ENCODE measurements around the gene PIPOX. TPM values are rescaled to one million over a fixed set of nuclear protein-coding genes. Genes with fewer than 3 reads are reported as not detected.

Gene PIPOX
- total RNA-seq, 1 donor from 2014 or later = 1.3 TPM

- H3K4me3 ChIP-seq = no peak overlapping the region
- intact Hi-C loops (cut with DNase I) = no loop called here
- no peak overlapping the region for H3K27ac ChIP-seq
- DNase-seq (no peak), ATAC-seq (no peak)
- peaks cover 10% of the 10 kb centered on the region for H3K4me1 ChIP-seq
- H3K9me3 ChIP-seq = no peaks in the 10 kb centered on the region
- no peaks in the 10 kb centered on the region for H3K36me3 ChIP-seq
- no peak for TF ChIP-seq CTCF (IDR thresholded peaks at IDR 0.05)
- peaks cover 52% of the 10 kb centered on the region for H3K27me3 ChIP-seq (ENCODE audit: low read depth)
Measured at GRCh38 chr17:29020576-29020975, 22.4 kb upstream of the PIPOX start.

GRCh38 chr17:29021226-29021625 is 21.7 kb upstream of the PIPOX start:
- Histone ChIP-seq H3K27me3 (ENCODE audit: low read depth) (peaks cover 52% of the 10 kb centered on the region), H3K27ac (no peak overlapping the region), H3K4me3 (no peak overlapping the region), H3K9me3 (no peaks in the 10 kb centered on the region), H3K4me1 (peaks cover 10% of the 10 kb centered on the region), H3K36me3 (no peaks in the 10 kb centered on the region)
- no peak for TF ChIP-seq CTCF (IDR thresholded peaks at IDR 0.05)
- intact Hi-C loops (cut with DNase I) = no loop called here
- DNase-seq (no peak), ATAC-seq (no peak)

- H3K4me1 ChIP-seq = peaks cover 10% of the 10 kb centered on the region
- no peak overlapping the region for H3K4me3 ChIP-seq
- no peak for ATAC-seq
- no peak overlapping the region for H3K27ac ChIP-seq
- no peak for TF ChIP-seq CTCF (IDR thresholded peaks at IDR 0.05)
- no peak for DNase-seq
- H3K36me3 ChIP-seq = no peaks in the 10 kb centered on the region
- intact Hi-C loops (cut with DNase I) = no loop called here
- H3K9me3 ChIP-seq = no peaks in the 10 kb centered on the region
- H3K27me3 ChIP-seq (ENCODE audit: low read depth) = peaks cover 44% of the 10 kb centered on the region
Measured at GRCh38 chr17:29022074-29022473, 20.9 kb upstream of the PIPOX start.

- Histone ChIP-seq H3K27me3 (ENCODE audit: low read depth) (peaks cover 32% of the 10 kb centered on the region), H3K4me1 (peaks cover 9% of the 10 kb centered on the region), H3K4me3 (no peak overlapping the region), H3K36me3 (no peaks in the 10 kb centered on the region), H3K27ac (no peak overlapping the region), H3K9me3 (no peaks in the 10 kb centered on the region)
- ATAC-seq = no peak
- TF ChIP-seq CTCF (IDR thresholded peaks at IDR 0.05) = no peak
- intact Hi-C loops (cut with DNase I) = no loop called here
- no peak for DNase-seq
Measured at GRCh38 chr17:29024316-29024952, 18.5 kb upstream of the PIPOX start.

GRCh38 chr17:29031488-29031887 is 11.5 kb upstream of the PIPOX start:
- peaks cover 5% of the 10 kb centered on the region for H3K27me3 ChIP-seq (ENCODE audit: low read depth)
- intact Hi-C loops (cut with DNase I) = no loop called here
- ATAC-seq = no peak

More at GRCh38 chr17:29031488-29031887, 11.5 kb upstream of the PIPOX start:
- no peaks in the 10 kb centered on the region for H3K36me3 ChIP-seq
- no peak for TF ChIP-seq CTCF (IDR thresholded peaks at IDR 0.05)
- H3K4me1 ChIP-seq = no peaks in the 10 kb centered on the region
- no peak overlapping the region for H3K4me3 ChIP-seq
- no peak overlapping the region for H3K27ac ChIP-seq
- no peaks in the 10 kb centered on the region for H3K9me3 ChIP-seq
- no peak for DNase-seq

Measured in lower lobe of right lung (tissue), 2 donors.